Gastrocnemius medialis (tissue), 4 donors: Measurements from ENCODE around the gene PRKCA. TPM values are rescaled to one million over a fixed set of nuclear protein-coding genes. Genes with fewer than 3 reads are reported as not detected.

Source experiments
- ATAC-seq, 2 donors: fragments of 150-250 bp; one replicate each; pipeline ENCODE4 v1.9.1; 2016
- DNase-seq, 2 donors: peaks; one replicate each; pipeline ENCODE4 v3.0.0-alpha.2; 2019
- H3K27ac ChIP-seq, 4 donors: fragments of 200-600 bp; sonication (generic); 1 replicate in 1 of 4; 2 replicates in 3 of 4; pipeline ENCODE4 v1.5.1; 2016 to 2018; ENCODE audit warnings: mild to moderate bottlenecking in 2 of 4, moderate library complexity in 1 of 4
- H3K27me3 ChIP-seq, 3 donors: fragments of 200-600 bp; sonication (generic) in 2 of 3; 1 replicate in 1 of 3; 2 replicates in 2 of 3; pipeline versions ENCODE4 v1.5.1 to v1.6.0; 2016 to 2019; ENCODE audit warnings: mild to moderate bottlenecking in 1 of 3, moderate library complexity in 1 of 3
- H3K36me3 ChIP-seq, 2 donors: fragments of 200-600 bp; sonication (generic) in 1 of 2; one replicate each; pipeline ENCODE4 v1.5.1; 2017 to 2018
- H3K4me1 ChIP-seq, 2 donors: fragments of 200-600 bp; sonication (generic) in 1 of 2; one replicate each; pipeline ENCODE4 v1.5.1; 2016 to 2017; ENCODE audit warnings: mild to moderate bottlenecking in 2 of 2
- H3K4me3 ChIP-seq, 4 donors: fragments of 200-600 bp; sonication (generic) in 3 of 4; 1 replicate in 1 of 4; 2 replicates in 3 of 4; pipeline ENCODE4 v1.5.1; 2016 to 2019; ENCODE audit warnings: mild to moderate bottlenecking in 2 of 4
- H3K9me3 ChIP-seq, 3 donors: fragments of 200-600 bp; sonication (generic) in 2 of 3; 1 replicate in 1 of 3; 2 replicates in 2 of 3; pipeline ENCODE4 v1.5.1; 2016 to 2019
- CTCF ChIP-seq, 5 experiments: fragments of 450-650 bp in 3 of 5; fragments of 200-600 bp in 2 of 5; sonication (generic) in 2 of 5; IDR thresholded peaks in 4 of 5; conservative IDR thresholded peaks in 1 of 5; 1 replicate in 4 of 5; 2 replicates in 1 of 5; pipeline ENCODE4 v1.5.1; 2016 to 2019; ENCODE audit warnings: antibody characterized with exemption in 5 of 5, mild to moderate bottlenecking in 3 of 5, moderate library complexity in 3 of 5
- POLR2A ChIP-seq, 2 donors: fragments of 450-650 bp; IDR thresholded peaks; one replicate each; pipeline ENCODE4 v1.6.1; 2017; ENCODE audit warnings: antibody characterized with exemption in 2 of 2, mild to moderate bottlenecking in 2 of 2, moderate library complexity in 2 of 2
- in situ Hi-C, 4 donors: fragments of 200-750 bp; cut with MboI; loops; one replicate each; pipeline versions ENCODE4 v1.15.0 to v1.8.0; 2017; ENCODE audit warnings: low sequenced_read_pairs in 4 of 4
- intact Hi-C: fragments of 100-400 bp; cut with DNase I; formaldehyde crosslinking; loops from one replicate; pipeline ENCODE4 v1.15.1; 2023; ENCODE audit warnings: low total_unique reads
- total RNA-seq, 4 donors: library from RNA; depleted of rRNA; stranded (reverse); fragments of >200 nt; gene quantifications; one replicate each; pipeline versions ENCODE4 v1.1.0 to v1.2.3, GENCODE V29; 2016

PRKCA gene
- total RNA-seq, 4 donors from 2014 or later: 7.6 to 16.8 (median 11.1) TPM

- Histone ChIP-seq H3K27me3 (no peaks in the 10 kb centered on the region), H3K4me3 (no peak overlapping the region), H3K36me3 (no peaks in the 10 kb centered on the region), H3K27ac (peak overlapping the region in 1 of 4 donors; percentile 23), H3K9me3 (no peaks in the 10 kb centered on the region), H3K4me1 (peaks cover 11% of the 10 kb centered on the region in 2 donors)
- intact Hi-C loops: no loop called here
- in situ Hi-C loops: no loop called here
- DNase-seq (peak in 1 of 2 donors; percentile 6), ATAC-seq (peak; percentile 58 to 65)
- TF ChIP-seq CTCF (IDR thresholded peaks at IDR 0.05 in 4 of 5, conservative IDR thresholded peaks at IDR 0.05 in 1 of 5): no peak
- TF ChIP-seq POLR2A (IDR thresholded peaks at IDR 0.05): no peak
Observed at GRCh38 chr17:66507103-66507923, 204.9 kb downstream of the PRKCA start.

GRCh38 chr17:66507982-66508760, 205.8 kb downstream of the PRKCA start:
- no peaks in the 10 kb centered on the region for H3K36me3 ChIP-seq
- intact Hi-C loops: loop anchor here (2.0 kb wide), 1 partner anchor 169 kb away; no protein-coding TSS in a partner anchor
- no peak for TF ChIP-seq POLR2A (IDR thresholded peaks at IDR 0.05)
- no peak for TF ChIP-seq CTCF (IDR thresholded peaks at IDR 0.05 in 4 of 5, conservative IDR thresholded peaks at IDR 0.05 in 1 of 5)
- no peaks in the 10 kb centered on the region for H3K9me3 ChIP-seq
- peaks cover 11% of the 10 kb centered on the region in 2 donors for H3K4me1 ChIP-seq
- H3K4me3 ChIP-seq: no peak overlapping the region
- in situ Hi-C loops: no loop called here
- no peaks in the 10 kb centered on the region for H3K27me3 ChIP-seq
- ATAC-seq (no peak), DNase-seq (no peak)
- H3K27ac ChIP-seq: peak overlapping the region in 1 of 4 donors; percentile 70

GRCh38 chr17:66508896-66509844, 206.8 kb downstream of the PRKCA start:
- Histone ChIP-seq H3K27me3 (no peaks in the 10 kb centered on the region), H3K4me1 (peaks cover 11% of the 10 kb centered on the region in 2 donors), H3K36me3 (no peaks in the 10 kb centered on the region), H3K9me3 (no peaks in the 10 kb centered on the region), H3K4me3 (no peak overlapping the region), H3K27ac (peak overlapping the region in 3 of 4 donors; percentile 4 to 70 (median 49))
- TF ChIP-seq POLR2A (IDR thresholded peaks at IDR 0.05) (no peak), CTCF (IDR thresholded peaks at IDR 0.05 in 4 of 5, conservative IDR thresholded peaks at IDR 0.05 in 1 of 5) (no peak)
- in situ Hi-C loops (no loop called here), intact Hi-C loops (loop anchor here (2.0 kb wide), 1 partner anchor 168 kb away; no protein-coding TSS in a partner anchor)
- peak; percentile 48 to 64 for ATAC-seq
- peak in 1 of 2 donors; percentile 19 for DNase-seq

GRCh38 chr17:66509926-66510325, 207.5 kb downstream of the PRKCA start:
- ATAC-seq (no peak), DNase-seq (no peak)
- H3K4me1 ChIP-seq: peaks cover 11% of the 10 kb centered on the region in 2 donors
- peak overlapping the region in 1 of 4 donors; percentile 70 for H3K27ac ChIP-seq
- in situ Hi-C loops (no loop called here), intact Hi-C loops (loop anchor here (2.0 kb wide), 1 partner anchor 167 kb away; no protein-coding TSS in a partner anchor)
- H3K27me3 ChIP-seq: no peaks in the 10 kb centered on the region
- TF ChIP-seq CTCF (IDR thresholded peaks at IDR 0.05 in 4 of 5, conservative IDR thresholded peaks at IDR 0.05 in 1 of 5) (no peak), POLR2A (IDR thresholded peaks at IDR 0.05) (no peak)
- no peaks in the 10 kb centered on the region for H3K9me3 ChIP-seq
- H3K36me3 ChIP-seq: no peaks in the 10 kb centered on the region
- no peak overlapping the region for H3K4me3 ChIP-seq
